Measurements from ENCODE around the gene ZSCAN16.

GRCh38 chr6:28171271-28171670 lies 46.9 kb downstream of the ZSCAN16 start:
- no peak for TF ChIP-seq EZH2phosphoT487 (IDR thresholded peaks at IDR 0.05; ENCODE audit: insufficient read depth, low read depth)
- no peak for TF ChIP-seq EZH2 (IDR thresholded peaks at IDR 0.05; ENCODE audit: insufficient read depth, poor library complexity, severe bottlenecking)

Data from GM23248 (cell line).